ENCODE measurements around the gene DHX34.

Gene DHX34

DNA sequence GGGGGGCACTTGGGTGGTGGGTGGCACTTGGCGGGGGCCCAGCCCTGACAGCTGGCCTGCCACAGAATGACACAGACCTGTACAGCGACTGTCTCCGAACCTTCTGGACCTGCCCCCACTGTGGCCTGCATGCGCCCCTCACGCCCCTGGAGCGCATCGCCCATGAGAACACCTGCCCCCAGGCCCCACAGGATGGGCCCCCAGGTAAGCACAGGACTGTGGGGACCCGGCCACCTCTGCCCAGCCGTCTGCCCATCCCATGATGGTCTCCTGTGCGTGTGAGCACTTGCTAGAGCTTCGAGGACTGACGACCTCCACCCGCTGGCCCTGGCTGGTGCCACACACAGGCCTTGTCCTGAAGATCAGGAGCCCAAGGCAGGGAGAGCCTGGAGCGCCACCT lies 32.0 kb downstream of the DHX34 start:
- TF ChIP-seq, protein P1, sequence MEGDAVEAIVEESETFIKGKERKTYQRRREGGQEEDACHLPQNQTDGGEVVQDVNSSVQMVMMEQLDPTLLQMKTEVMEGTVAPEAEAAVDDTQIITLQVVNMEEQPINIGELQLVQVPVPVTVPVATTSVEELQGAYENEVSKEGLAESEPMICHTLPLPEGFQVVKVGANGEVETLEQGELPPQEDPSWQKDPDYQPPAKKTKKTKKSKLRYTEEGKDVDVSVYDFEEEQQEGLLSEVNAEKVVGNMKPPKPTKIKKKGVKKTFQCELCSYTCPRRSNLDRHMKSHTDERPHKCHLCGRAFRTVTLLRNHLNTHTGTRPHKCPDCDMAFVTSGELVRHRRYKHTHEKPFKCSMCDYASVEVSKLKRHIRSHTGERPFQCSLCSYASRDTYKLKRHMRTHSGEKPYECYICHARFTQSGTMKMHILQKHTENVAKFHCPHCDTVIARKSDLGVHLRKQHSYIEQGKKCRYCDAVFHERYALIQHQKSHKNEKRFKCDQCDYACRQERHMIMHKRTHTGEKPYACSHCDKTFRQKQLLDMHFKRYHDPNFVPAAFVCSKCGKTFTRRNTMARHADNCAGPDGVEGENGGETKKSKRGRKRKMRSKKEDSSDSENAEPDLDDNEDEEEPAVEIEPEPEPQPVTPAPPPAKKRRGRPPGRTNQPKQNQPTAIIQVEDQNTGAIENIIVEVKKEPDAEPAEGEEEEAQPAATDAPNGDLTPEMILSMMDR (IDR thresholded peaks at IDR 0.05), result no peak

DNA sequence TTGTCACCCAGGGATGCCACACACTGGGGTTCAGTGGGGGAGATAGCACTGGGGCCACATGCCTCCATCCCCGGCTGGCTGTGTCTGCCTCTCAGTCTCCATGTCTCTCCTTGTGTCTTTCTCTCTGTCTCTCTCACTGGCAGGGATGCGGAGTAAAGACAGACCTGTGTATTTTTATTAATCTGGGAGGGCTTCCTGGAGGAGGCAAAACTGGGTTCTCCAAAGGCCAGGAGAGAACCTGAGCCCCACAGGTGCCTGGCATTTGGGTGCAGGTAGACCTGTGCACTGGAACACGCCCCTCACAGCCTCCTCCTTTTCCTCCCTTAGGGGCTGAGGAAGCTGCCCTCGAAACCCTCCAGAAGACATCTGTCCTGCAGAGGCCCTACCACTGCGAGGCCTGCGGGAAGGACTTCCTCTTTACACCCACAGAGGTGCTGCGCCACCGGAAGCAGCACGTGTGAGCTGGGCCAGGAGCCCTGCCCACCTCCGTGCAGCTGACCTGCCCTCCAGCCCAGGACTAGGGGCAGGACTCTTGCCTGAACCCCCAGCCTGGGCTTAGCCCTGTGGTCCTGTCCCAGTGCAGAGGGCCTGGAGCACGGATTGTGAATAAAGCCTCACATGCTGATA lies 32.7 kb downstream of the DHX34 start:
- TF ChIP-seq, protein P1 (IDR thresholded peaks at IDR 0.05), result no peak

DNA sequence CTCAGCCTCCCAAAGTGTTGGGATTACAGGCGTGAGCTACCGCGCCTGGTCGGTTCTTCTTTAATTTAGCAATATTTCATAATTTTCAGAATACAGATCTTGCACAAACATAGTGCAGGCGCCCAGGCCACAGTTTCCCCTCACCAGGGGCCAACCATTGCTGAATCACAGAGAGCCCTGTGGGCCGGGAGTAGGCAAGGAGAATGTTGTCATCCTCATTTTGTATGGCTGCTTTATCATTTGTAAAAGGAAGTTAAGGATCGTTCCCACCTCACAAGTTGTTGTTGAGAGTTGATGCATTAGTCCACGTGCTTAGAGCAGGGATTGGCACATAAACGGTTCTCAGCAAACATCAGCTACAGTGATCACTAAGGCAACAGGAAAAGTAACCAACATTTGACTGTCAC lies 40.0 kb downstream of the DHX34 start:
- TF ChIP-seq, protein P1 (IDR thresholded peaks at IDR 0.05), result no peak

DNA sequence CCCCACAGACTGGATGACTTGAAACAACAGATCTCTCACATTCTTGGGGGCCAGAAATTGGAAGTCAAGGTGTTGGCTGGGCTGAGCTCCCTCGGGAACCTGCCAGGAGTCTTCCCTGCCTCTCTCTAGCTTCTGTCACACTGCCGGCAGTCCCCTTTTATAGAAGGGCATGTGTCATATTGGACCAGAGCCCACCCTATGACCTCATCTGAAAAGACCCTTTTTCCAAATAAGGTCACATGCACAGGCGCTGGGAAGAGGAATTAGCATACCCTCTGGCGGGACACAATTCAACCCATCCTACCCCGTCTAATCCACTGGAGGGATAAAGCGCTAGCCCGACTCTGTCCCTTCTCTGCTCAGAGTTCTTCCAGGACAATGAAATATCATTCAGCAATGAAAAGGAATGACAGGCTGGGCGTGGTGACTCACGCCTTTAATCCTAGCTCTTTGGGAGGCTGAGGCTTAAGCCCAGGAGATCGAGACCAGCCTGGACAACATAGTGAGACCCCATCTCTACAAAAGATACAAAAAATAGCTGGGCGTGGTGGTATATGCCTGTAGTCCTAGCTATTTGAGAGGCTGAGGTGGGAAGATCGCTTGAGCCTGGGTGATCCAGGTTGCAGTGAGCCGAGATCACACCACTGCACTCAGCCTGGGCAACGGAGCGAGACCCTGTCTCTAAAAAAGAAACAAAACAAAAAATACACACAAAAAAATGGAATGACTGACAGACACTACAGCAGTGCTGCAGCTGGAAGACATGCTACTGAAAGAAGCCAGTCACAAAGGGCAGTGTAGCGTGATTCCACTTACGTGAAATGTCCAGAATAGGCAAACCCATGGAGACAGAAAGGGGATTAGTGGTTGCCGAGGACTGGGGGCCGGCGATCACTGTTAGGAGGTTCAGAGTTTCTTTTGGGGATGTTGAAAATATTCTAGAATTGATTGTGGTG lies 41.7 kb downstream of the DHX34 start:
- TF ChIP-seq, protein P1 (IDR thresholded peaks at IDR 0.05), result no peak

DNA sequence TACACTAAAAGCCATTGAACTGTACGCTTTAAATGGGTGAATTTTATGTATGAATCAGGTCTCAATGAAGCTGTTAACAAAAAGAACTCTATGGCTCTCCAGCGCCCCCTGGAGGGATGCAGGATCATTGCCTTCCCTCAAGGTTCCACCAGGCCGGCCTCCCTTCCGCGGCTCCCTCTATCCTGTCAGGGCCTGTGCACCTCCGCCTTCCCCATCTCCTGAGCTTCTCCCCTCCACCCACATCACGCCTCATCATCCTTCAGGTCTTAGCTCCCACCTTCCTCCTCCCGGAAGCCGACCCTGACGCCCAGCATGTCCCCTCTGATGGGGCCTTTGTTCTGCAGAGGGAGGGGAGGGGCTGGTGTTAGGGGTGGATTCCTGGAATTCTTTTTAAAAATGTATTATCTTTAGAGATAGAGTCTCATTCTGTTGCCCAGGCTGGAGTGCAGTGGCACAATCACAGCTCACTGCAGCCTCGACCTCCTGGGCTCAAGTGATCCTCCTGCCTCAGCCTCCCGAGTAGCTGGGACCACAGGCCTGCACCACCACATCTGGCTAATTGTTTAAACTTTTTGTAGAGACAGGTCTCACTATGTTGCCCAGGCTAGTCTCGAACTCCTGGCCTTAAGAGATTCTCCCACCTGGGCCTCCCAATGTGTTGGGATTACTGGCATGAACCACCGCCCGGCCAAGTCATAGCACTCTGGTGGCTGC lies 42.6 kb downstream of the DHX34 start:
- TF ChIP-seq, protein P1 (IDR thresholded peaks at IDR 0.05), result peak; percentile 66

DNA sequence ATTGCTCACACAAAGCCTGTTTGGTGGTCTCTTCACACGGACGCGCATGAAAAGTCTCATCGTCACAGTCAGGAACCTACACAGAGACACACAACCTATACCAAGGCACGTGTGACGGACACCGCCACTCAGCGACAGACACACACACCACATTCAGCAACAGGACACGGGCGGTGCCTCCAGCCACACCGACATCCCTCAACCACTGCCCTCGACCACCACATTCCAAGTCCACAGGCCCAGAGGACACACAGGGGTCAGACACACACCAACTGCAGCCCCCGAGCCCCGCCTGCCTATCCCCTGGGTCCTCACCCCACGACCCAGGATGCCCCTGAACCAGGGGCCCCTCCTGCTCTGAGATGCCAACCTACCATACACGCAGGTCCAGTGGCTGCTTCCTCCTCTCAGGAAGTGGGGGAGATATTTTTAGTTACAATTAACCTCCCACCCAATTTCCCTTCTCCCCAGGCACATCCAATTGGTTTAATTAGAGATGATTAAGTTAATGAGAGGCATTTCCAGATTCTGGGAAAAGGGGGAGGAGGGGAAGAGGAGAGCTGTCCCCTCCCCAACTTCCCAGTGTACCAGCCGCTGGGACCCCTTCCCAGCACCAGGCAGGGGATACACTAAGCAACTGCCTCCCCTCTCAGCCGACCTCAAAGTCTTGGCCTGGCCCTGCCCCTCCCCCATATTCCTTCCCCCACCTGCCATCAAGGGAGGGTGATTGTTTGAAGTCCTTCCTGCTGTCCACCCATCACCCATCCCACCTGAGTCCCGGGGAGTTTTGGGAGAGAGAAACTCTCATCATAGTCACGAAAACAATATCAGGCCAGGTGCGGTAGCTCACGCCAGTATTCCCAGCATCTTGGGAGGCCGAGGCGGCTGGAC lies 49.8 kb downstream of the DHX34 start:
- TF ChIP-seq, protein P1 (IDR thresholded peaks at IDR 0.05), result no peak

DNA sequence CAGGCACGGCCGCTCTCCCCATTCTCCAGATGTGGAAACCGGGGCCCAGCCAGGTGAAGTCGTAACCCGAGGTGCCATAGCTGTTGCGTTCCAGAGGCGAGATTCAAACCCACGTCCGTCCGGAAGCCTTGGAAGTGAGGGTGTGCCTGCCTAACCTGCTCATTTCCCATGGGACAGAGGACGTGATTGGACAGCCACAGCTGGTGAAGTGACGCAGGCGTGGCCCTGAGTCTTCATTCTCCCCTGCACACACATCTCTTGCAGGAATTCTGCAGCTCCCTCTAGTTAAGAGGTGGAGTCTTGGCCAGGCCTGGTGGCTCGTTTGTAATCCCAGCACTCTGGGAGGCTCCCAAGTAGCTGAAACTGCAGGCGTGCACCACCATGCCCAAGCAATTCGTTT lies 53.4 kb downstream of the DHX34 start:
- TF ChIP-seq, protein P1 (IDR thresholded peaks at IDR 0.05), result no peak
